ENCODE results near the gene LIPI.

GRCh38 chr21:14099570-14099969 lies 111.2 kb downstream of the LIPI start:
- TF ChIP-seq CTCF (IDR thresholded peaks at IDR 0.05) (no peak), POLR2A (IDR thresholded peaks at IDR 0.05) (no peak)
